Activated T-helper 1 cell treated with Interleukin-2 at 50 U/mL for 16 hours (primary cell): ENCODE data around the gene DNAJC17.

Experiments
- DNase-seq: peaks from one replicate; pipeline ENCODE4 v3.0.0-alpha.2; 2020; ENCODE audit warnings: low read depth

The DNAJC17 gene

DNA sequence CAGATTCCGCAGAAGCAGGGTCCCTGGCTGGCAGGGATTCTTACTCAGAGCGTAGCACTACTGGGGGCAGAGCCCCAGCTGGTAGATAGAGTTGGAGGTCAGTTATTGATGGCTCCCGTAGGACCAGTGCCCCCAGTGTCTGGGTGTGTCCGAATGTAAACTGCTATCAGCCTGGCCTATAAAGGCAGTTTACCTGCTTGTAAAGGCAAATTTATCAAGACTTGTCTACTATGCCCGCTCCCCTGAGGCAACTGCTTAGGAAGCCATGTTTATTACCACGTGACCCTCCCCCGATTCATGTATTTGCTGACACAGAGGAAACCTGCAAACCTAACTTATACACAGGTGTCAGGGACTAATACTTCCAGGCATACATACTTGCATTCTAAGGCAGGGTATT, 21.8 kb upstream of the DNAJC17 start:
- no peak for DNase-seq

GRCh38 chr15:40828447-40829036, 21.3 kb upstream of the DNAJC17 start, which contains the start of gene PPP1R14D:
Gene PPP1R14D (minus strand): TSS chr15:40828708. CDS start chr15:40828641, 67 bp downstream.
- no peak for DNase-seq

DNA sequence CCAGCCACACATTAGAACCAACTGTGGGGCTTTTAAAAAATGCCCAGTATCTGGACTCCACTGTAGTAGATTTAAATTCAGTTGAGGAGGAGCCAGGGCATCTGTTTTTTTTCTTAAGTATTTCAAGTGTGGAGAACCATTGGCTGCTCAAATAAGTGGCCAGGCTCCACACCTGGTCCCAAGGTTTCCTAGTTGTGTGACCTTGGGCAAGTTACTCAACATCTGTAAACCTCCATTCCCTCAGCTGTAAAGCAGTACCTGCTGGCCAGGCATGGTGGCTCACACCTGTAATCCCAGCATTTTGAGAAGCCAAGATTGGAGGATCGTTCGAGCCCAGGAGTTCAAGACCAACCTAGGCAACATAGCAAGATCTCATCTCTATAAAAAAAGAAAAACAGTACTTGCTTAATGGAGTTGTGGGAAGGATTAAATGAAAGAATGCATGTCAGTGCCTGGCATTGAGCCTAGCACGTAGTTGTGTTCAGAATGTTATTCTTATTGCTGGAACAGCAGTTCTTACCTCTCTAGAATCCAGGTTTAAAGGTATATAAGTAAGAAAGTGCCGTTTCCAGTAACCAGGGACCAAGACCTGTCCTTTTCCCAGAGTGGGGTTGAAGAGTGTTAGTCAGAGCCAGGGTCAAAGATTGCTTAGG, 19.3 kb upstream of the DNAJC17 start:
- no peak for DNase-seq

GRCh38 chr15:40825661-40826422, 18.6 kb upstream of the DNAJC17 start:
- no peak for DNase-seq

DNA sequence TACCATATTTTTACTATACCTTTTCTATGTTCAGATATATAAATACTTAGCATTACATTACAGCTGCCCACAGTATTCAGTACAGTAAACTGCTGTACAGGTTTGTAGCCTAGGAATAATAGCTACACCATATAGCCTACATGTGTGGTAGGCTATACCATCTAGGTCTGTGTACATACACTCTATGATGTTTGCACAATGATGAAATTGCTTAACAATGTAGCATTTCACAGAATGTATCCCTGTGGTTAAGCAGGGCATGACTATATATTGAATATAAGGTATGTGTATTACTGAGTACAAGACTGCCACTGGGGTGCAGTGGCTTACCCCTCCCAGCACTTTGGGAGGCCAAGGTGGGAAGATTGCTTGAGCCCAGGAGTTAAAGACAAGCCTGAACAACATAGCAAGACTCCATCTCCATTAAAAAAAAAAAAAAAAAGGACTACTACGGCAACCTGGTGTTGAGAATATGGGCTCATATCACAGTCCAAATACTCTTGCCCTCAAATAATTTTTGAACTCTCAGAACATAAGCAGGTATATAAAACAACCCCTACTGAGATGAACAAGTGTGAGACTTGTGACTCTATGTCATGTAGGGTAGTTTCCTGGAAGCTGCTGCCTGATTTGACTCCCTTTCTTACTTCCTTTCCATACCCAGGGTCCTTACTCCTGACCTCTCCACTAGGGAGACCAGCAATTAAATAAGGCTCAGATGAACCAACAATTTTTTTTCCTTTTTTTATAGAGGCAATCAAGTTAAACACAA, 16.5 kb upstream of the DNAJC17 start:
- DNase-seq, result no peak

DNA sequence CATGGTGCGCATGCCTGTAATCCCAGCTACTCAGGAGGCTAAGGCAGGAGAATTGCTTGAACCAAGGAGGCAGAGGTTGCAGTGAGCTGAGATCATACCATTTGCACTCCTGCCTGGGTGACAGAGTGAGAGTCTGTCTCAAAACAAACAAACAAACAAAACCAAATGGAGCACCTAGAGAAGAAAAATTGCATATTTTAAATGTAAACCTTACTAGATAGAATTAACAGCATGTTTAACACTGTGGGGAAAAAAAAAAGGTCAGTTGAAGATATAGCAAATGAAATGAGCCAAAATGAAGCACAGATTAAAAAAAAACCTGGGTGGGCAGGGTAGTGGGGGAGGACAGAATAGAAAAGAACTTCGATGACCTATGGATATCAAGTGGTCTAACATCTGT, 13.9 kb upstream of the DNAJC17 start:
- no peak for DNase-seq

- no peak for DNase-seq
Observed at GRCh38 chr15:40819048-40819447, 11.8 kb upstream of the DNAJC17 start.

- no peak for DNase-seq
Observed at GRCh38 chr15:40815042-40815698, 7.9 kb upstream of the DNAJC17 start.

DNA sequence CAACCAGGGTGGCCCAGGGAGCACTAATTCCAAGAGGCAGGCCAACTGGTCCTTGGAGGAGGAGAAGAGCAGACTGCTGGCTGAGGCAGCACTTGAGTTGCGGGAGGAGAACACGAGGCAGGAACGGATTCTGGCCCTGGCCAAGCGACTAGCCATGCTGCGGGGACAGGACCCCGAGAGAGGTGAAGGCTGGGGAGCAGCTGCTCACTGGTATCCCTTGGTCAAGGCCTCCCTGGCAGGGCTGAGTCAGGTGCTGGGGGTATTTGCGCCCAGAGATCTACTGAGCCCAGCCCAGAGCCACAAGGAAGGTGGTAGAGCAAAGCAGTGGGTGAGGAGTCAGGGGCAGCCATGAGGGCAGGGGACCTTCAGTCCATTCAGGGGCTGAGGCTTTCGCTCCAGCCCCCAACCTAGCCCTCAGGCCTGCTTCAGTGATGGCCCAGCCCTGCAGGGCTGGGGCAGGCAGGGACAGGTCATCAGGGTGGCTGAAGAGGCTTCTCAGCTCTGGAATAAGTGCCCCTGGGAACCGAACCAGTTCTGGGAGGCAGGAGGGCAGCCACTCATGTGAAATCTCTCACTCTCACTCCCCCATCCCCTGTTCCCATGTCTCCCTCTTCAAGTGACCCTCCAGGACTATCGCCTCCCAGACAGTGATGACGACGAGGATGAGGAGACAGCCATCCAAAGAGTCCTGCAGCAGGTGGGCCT, 5.6 kb upstream of the DNAJC17 start:
- no peak for DNase-seq

DNA sequence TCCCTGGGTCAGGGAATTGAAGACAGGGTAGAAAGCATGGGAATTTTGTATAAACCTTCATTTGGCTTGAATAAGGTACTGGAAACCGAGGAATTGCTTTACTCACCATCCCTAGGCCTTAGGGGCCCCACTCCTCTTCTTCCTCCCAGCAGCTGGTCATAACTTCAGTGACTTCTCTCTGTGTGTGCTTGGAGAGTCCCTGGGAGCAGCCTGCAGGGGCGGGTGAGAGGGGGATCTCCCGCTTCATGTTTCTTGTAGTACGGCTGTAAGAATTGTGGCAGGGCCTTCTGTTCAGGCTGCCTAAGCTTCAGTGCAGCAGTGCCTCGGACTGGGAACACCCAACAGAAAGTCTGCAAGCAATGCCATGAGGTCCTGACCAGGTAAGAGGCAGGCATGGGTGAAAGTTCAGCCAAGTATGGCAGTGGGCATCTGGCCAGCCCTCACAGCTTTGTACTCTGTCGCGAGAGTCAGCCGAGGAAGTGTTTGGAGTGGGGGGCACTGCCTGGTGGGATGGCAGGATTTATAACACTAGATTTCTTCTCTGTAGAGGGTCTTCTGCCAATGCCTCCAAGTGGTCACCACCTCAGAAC, 1.7 kb upstream of the DNAJC17 start:
- DNase-seq, result no peak

DNA sequence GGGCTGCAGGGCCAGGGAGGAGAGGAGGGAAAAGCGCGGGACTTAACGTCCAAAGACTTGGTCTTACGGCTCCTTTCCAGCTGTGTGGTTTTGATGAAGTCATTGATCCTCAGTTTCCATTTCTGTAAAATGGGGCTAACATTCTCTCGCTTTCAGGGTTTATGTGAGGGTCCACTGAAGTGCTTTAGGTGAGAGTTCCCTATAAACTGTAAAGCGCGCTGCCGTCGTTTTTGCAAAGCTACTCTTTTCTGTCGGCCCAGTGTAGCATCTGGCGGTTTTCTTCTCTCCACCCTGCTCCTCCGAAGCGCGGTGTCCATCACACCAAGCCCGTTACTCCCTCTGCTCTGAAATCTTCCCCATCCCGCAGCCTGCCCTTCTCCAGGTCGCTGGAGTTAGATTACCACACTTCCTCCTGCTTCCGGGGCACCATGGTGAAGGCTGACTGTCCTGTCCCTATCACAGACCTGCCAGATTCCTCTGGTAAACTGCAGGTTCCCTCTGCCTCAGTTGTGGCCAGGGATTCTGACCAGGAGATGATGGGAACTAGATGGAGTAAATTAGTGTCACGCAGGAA, 702 bp upstream of the DNAJC17 start:
- DNase-seq, result no peak

DNA sequence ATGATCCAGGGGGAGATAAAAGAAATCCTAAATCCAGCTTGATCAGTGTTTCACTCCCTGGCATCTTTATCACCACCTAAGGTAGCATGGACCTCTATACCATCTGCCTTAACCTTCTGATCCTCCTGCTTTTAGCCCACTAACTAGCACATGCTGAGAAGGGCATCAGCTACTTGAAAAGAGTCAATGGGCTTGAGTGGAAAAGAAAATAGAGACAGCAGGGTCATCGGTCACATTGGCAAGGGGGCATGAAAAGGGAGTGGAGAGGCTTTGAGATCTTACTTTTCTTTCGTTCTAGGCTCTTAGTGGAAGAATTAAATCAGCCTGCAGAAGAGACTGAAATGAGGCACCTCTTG, 623 bp downstream of the DNAJC17 start:
- DNase-seq, result no peak

DNA sequence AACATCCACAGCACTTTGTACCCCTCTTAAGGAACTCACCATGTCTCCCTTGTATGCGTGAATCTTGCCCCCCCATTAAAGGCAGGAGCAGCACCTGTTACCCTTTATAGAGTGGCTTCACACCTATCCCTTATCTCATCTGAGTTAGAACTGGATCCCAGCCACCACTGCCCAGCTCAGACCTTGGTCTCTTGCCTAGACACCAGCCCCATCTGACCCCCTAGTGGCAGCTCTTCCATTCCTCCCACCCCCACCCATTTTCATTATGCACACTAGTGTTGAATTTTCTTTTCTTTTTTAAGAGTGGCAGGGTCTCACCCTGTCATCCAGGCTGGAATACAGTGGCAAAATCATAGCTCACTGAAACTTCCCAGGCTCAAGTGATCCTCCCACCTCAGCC, 3.6 kb downstream of the DNAJC17 start:
- DNase-seq, result no peak

DNA sequence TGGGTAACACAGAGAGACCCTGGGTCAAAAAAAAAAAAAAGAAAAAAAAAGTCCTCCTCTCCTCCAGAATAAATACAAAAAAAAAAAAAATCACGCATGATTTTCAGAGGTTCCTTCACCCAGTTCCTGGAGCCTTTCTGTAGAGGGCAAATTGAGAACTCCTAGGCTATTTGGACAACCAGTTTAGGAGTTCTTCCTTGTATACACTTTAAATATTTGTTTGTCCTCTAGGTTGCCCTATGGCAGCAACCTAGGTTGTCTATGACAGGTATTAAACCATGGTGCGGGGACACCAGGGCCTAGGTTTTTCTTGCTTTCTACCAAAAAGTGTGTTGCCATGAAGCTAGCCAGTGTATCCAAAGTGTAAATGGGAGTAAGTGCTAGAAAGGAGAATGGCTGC, 4.2 kb downstream of the DNAJC17 start:
- DNase-seq, result no peak

- DNase-seq, result no peak
Observed at GRCh38 chr15:40799523-40799922, 7.8 kb downstream of the DNAJC17 start.

DNA sequence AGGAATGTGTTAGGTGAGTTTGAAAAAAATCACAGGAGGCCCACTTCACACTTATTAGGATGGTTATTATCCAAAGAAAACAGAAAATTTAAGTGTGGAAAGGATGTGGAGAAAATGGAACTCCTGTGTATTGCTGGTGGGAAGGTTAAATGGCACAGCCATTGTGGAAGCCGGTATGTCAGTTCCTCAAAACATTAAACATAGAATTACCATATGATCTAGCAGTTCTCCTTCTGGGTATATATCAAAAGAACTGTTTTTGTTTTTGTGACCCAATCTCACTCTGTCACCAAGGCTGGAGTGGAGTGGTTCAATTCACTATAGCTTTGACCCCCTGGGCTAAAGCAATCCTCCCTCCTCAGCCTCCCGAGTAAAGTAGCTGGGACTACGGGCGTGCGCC, 10.8 kb downstream of the DNAJC17 start:
- DNase-seq, result no peak

DNA sequence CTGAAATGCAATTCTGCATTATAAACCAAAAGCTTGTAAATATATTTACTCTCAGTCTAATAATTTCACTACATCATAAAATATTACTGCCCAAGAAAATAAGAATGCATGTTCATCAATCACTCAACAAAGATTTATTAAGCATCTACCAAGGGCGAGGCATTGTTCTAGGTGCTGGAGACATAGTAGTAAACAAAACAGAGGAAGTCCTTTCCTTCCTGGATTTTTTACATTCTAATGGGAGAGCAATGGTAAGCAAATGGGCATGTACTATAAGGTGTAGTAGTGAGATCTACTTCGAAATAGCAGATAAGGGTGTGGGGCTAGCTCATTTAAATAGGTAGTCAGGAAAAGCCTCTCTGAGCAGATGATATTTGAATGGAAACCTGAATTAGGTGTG, 11.2 kb downstream of the DNAJC17 start:
- DNase-seq, result no peak

GRCh38 chr15:40793216-40793989, 13.9 kb downstream of the DNAJC17 start:
- DNase-seq, result no peak

- DNase-seq, result no peak
Observed at GRCh38 chr15:40792394-40792793, 14.9 kb downstream of the DNAJC17 start.

- no peak for DNase-seq
Observed at GRCh38 chr15:40790718-40791117, 16.6 kb downstream of the DNAJC17 start.
